ENCODE results near the gene CACNG5. TPM values are rescaled to one million over a fixed set of nuclear protein-coding genes. Genes with fewer than 3 reads are reported as not detected.

The CACNG5 gene
- total and polyA plus RNA-seq, 5 donors, result not detected

- H3K4me3 ChIP-seq (ENCODE audit: low read length), result no peak overlapping the region
- intact Hi-C loops (cut with DNase I), result no loop called here
- H3K27me3 ChIP-seq (ENCODE audit: control insufficient read depth, insufficient read depth), result no peaks in the 10 kb centered on the region
- H3K9me3 ChIP-seq (ENCODE audit: control insufficient read depth, low read length), result no peaks in the 10 kb centered on the region
- H3K27ac ChIP-seq (ENCODE audit: low read length), result no peak overlapping the region
- ATAC-seq (no peak), DNase-seq (no peak)
- 71% methylated on average over 8 of the region's 8 CpGs for WGBS
- no peaks in the 10 kb centered on the region for H3K4me1 ChIP-seq (ENCODE audit: control insufficient read depth, insufficient read depth, low read length)
Measured at GRCh38 chr17:66925811-66926500, 91.0 kb downstream of the CACNG5 start.

GRCh38 chr17:66928949-66929348 is 94.0 kb downstream of the CACNG5 start:
- 82% methylated on average over 5 of the region's 5 CpGs for WGBS
- DNase-seq (no peak), ATAC-seq (no peak)
- intact Hi-C loops (cut with DNase I), result no loop called here
- no peaks in the 10 kb centered on the region for H3K9me3 ChIP-seq (ENCODE audit: control insufficient read depth, low read length)
- H3K4me3 ChIP-seq (ENCODE audit: low read length), result no peak overlapping the region
- no peaks in the 10 kb centered on the region for H3K4me1 ChIP-seq (ENCODE audit: control insufficient read depth, insufficient read depth, low read length)
- no peaks in the 10 kb centered on the region for H3K27me3 ChIP-seq (ENCODE audit: control insufficient read depth, insufficient read depth)
- no peak overlapping the region for H3K27ac ChIP-seq (ENCODE audit: low read length)

GRCh38 chr17:66929591-66929990 is 94.7 kb downstream of the CACNG5 start:
- 23% methylated on average over 1 of the region's 1 CpG for WGBS
- no peaks in the 10 kb centered on the region for H3K27me3 ChIP-seq (ENCODE audit: control insufficient read depth, insufficient read depth)

GRCh38 chr17:66930933-66931332 is 96.0 kb downstream of the CACNG5 start:
- 63% methylated on average over 3 of the region's 3 CpGs for WGBS
- no peak overlapping the region for H3K4me3 ChIP-seq (ENCODE audit: low read length)
- intact Hi-C loops (cut with DNase I), result no loop called here
- no peaks in the 10 kb centered on the region for H3K4me1 ChIP-seq (ENCODE audit: control insufficient read depth, insufficient read depth, low read length)
- DNase-seq (no peak), ATAC-seq (peak in 1 of 2 donors; percentile 49)
- no peaks in the 10 kb centered on the region for H3K9me3 ChIP-seq (ENCODE audit: control insufficient read depth, low read length)
- no peak overlapping the region for H3K27ac ChIP-seq (ENCODE audit: low read length)
- H3K27me3 ChIP-seq (ENCODE audit: control insufficient read depth, insufficient read depth), result no peaks in the 10 kb centered on the region

More at GRCh38 chr17:66929591-66929990, 94.7 kb downstream of the CACNG5 start:
- no peaks in the 10 kb centered on the region for H3K9me3 ChIP-seq (ENCODE audit: control insufficient read depth, low read length)
- no peak for ATAC-seq
- H3K4me1 ChIP-seq (ENCODE audit: control insufficient read depth, insufficient read depth, low read length), result no peaks in the 10 kb centered on the region
- no peak overlapping the region for H3K27ac ChIP-seq (ENCODE audit: low read length)
- no peak overlapping the region for H3K4me3 ChIP-seq (ENCODE audit: low read length)
- DNase-seq, result no peak
- intact Hi-C loops (cut with DNase I), result no loop called here

- 59% methylated on average over 2 of the region's 2 CpGs for WGBS
- intact Hi-C loops (cut with DNase I), result no loop called here
- no peak overlapping the region for H3K27ac ChIP-seq (ENCODE audit: low read length)
- H3K4me1 ChIP-seq (ENCODE audit: control insufficient read depth, insufficient read depth, low read length), result no peaks in the 10 kb centered on the region
- H3K4me3 ChIP-seq (ENCODE audit: low read length), result no peak overlapping the region
- H3K27me3 ChIP-seq (ENCODE audit: control insufficient read depth, insufficient read depth), result no peaks in the 10 kb centered on the region
- no peaks in the 10 kb centered on the region for H3K9me3 ChIP-seq (ENCODE audit: control insufficient read depth, low read length)
- DNase-seq, result no peak
- no peak for ATAC-seq
Measured at GRCh38 chr17:66932311-66932710, 97.4 kb downstream of the CACNG5 start.

- H3K4me3 ChIP-seq (ENCODE audit: low read length), result no peak overlapping the region
- H3K9me3 ChIP-seq (ENCODE audit: control insufficient read depth, low read length), result no peaks in the 10 kb centered on the region
- DNase-seq (no peak), ATAC-seq (no peak)
- no peak overlapping the region for H3K27ac ChIP-seq (ENCODE audit: low read length)
- WGBS, result 56% methylated on average over 2 of the region's 2 CpGs
- no peaks in the 10 kb centered on the region for H3K27me3 ChIP-seq (ENCODE audit: control insufficient read depth, insufficient read depth)
- H3K4me1 ChIP-seq (ENCODE audit: control insufficient read depth, insufficient read depth, low read length), result no peaks in the 10 kb centered on the region
- intact Hi-C loops (cut with DNase I), result no loop called here
Measured at GRCh38 chr17:66934040-66934439, 99.1 kb downstream of the CACNG5 start.

Small RNAs within 50 kb of the gene (microRNA-seq; reads per million reads assigned to microRNA genes)
- 0 reads per million in 2 donors for gene MIR634

Other genes starting within 250 kb of the CACNG5 start
- gene CACNG4, start 129.6 kb downstream of the CACNG5 start, total RNA-seq, result under 1 TPM in 2 of 4 donors, not detected in 2; 0.09 to 0.14 TPM
- gene CACNG4, start 129.6 kb downstream of the CACNG5 start, polyA plus RNA-seq, result 0.16 TPM
- gene CACNG1, start 209.4 kb downstream of the CACNG5 start, total RNA-seq, result not detected
- gene CACNG1, start 209.4 kb downstream of the CACNG5 start, polyA plus RNA-seq, result not detected